AG20443 (cell line): ENCODE results near the gene OR52M1.

Experiments used
- DNase-seq: peaks from one replicate; pipeline ENCODE4 v3.0.0; 2012; ENCODE audit warnings: low spot score, mixed read lengths

Gene OR52M1

DNA sequence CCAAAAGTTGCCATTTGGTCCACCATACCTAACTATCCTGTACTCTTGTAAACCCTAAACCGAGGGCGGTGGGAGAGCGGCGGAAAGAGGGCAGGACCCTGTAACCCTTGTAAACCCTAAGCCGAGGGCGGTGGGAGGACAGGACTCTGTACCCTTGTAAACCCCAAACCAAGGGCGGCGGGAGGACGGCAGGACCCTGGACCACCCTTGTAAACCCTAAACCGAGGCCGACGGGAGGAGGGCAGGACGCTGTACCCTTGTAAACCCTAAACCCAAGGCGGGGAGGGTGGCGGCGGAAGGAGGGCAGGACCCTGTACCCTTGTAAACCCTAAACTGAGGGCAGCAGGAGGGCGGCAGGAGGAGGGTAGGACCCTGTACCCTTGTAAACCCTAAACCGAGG lies 24.1 kb downstream of the OR52M1 start:
- DNase-seq = no peak

DNA sequence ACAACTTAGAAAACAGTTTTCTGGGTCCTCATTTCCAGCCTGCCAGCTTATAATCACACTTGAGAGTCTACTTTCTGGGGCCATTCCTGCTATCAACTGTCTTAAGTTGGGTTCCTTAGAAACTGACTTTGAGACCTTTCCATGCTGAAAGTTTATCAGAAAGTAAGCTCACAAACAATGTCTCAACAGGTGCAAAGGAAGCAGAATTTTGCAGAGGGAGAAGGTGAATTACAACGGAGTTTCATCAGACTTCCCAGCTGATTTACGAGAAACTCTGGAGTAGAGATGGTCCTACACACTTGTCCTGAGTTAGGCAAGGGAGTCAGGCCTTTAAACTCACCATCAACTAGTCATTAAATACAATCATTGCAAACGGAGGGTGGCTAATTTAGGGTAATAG lies 31.9 kb downstream of the OR52M1 start:
- DNase-seq = no peak

DNA sequence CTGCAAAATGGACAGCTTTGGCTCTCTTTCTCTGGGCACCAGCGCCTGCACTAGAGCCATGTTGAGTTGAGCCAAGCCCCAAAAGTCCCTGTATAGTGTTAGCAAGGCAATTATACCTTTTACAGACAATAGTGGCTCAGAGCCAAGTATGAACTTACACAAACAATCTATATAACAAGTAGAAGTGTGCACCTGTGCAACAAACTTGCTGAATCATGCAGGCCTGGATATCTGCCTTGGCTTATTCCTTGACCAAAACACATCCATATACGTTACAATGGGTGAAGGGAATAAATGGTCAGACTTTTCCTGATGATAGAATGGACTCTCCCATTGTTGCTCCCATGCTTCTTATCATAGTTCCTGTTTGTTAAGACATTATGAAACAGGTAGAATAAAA lies 32.8 kb downstream of the OR52M1 start:
- DNase-seq = no peak

DNA sequence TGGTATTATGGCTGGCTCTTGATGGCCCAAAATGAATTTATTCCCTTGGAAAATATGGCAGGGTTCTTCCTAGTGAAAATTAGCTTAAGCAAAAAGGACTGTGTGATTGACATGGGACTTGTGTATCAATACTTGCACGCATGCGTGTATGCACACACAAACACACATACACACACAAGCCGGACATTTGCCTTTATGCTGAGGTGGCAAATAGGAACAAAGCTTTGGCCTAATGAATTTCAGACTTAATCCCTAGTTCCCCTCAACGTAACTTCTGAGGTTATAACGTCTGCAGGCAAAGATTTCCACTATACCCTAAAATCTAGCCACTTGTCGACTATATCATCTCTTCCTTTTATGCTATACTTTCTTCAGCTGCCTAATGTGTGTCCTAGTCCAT lies 33.6 kb downstream of the OR52M1 start:
- DNase-seq = no peak

DNA sequence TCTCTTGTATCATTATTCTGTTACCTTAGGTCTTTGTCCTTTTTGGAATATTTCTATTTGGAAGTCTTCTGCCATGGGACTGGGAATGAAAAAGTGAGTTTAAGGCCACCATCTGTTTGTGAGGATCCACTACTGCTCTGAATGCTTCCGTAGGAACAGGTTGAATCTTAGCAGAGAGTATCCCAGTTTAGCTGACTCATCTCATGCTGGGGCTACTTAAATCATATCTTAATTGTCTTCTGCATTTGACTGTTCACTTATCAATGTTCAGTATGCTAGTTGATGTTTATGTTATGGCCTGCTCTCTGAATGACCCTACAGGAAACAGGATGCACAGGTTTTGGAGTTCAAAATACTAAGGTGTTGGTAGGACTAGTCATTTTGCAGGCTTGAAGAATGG lies 35.1 kb downstream of the OR52M1 start:
- no peak for DNase-seq

DNA sequence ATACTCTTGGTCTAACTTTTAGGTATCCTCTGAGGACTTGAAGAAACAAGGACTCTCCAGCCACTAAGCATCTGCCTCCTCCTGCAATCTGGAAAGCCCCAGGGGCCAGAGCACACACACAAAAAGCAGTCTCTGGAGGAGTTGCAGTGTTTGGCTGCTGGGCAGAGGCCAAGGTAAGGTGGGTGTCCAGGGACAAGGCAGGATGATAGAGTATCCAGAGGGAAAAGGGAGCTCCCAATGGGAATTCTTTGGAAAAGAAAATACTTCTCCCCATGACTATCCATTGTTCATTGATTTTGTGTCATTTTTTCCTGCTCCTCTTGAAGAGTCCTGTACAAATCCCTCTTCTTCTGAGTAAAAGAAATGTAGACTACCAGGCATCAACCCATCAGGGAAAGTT lies 36.5 kb downstream of the OR52M1 start, which contains the start of gene OR52I2:
OR52I2 (plus strand) TSS at position 301 of the 400 bp plus-strand sequence.
- DNase-seq = no peak

DNA sequence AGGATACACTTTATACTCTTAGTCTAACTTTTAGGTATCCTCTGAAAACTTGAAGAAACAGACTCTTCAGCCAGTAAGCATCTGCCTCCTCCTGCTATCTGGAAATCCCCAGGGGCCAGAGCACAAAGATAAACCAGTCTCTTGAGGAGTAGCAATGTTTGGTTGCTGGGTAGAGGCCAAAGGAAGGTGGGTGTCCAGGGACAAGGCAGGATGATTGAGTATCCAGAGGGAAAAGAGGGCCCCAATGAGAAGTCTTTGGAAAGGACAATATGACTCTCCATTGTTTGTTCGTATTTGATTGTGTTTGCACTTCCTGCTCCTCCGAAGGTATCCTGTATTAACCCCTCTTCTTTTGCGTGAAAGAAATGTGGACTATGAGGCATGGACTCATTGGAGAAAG lies 44.0 kb downstream of the OR52M1 start:
- no peak for DNase-seq

DNA sequence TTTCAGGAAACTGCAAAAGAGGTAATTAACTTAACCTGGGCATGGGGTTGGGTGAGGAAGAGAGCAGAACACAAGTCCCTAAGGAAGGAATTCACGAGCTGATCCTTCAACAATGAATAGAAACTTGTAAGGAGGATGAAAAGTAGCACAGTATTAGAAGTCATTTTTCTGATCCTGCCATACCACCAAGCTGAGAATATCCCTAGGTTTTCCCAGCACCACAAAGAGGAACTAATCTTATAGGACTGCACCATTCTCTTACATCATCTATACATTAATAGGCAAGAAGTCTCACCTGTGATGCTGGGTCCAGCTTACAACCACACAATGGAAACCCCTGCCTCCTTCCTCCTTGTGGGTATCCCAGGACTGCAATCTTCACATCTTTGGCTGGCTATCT lies 48.7 kb downstream of the OR52M1 start, which contains the start of gene OR52I1:
OR52I1 (plus strand) TSS at position 301 of the 400 bp plus-strand sequence; CDS start at position 301, 0 bp downstream.
- DNase-seq = no peak
